IPS-18c (cell line): ENCODE data around the gene SLC12A6.

Experiments used
- H3K4me3 ChIP-seq: 2 replicates; pipeline ENCODE4 v1.7.0; 2013; ENCODE audit warnings: low read depth, mild to moderate bottlenecking, low read length, moderate library complexity; ENCODE audit not compliant: insufficient read depth
- H3K9me3 ChIP-seq: one replicate; pipeline ENCODE4 v1.6.1; 2013; ENCODE audit warnings: mild to moderate bottlenecking, low read length, moderate library complexity; ENCODE audit not compliant: control insufficient read depth, insufficient read depth

Gene SLC12A6

DNA sequence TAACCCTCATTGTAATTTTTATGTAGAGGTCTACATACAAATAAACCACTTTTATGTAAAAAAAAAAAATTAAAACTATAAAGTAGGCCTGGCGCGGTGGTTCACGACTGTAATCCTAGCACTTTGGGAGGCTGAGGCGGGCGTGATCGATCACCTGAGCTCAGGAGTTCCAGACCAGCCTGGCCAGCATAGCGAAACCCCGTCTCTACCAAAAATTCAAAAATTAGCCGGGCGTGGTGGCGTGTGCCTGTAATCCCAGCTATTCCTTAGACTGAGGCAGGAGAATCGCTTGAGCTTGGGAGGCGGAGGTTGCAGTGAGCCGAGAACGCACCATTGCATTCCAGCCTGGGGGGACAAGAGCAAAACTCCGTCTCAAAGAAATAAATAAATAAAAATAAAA is 766 bp upstream of the SLC12A6 start:
- peak overlapping the region; percentile 76 for H3K4me3 ChIP-seq

DNA sequence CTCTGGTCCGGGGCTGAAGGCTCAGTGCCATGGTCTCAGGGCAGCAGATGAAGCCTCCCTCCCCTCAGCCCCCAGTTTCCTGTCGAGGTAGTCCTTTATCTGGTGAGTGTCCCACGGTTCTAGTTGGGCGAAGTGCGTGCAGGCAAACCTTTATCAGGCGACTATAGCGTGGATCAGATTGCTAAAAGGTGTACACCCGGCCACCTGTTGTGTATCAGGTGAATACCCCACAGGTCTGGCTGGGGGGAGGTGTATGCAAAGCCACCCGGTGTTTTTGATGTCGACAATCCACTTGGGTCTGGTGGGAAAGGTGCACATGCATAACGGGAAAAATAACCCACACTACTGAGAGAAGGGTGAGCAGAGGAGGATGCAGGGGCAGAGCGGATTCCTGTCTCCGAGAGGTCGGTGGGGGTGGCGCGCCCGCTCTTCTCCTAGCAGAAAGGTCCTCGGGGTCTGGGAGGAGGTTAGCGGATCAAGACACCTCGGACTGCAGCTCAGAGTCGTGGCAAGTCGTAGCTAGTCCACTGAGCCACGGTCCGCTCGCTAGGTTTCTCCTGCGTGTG is 507 bp downstream of the SLC12A6 start:
- H3K9me3 ChIP-seq: peaks cover 3% of the 10 kb centered on the region
- H3K4me3 ChIP-seq: peak overlapping the region; percentile 76

More for the DNA sequence above, 766 bp upstream of the SLC12A6 start:
- H3K9me3 ChIP-seq: peaks cover 1% of the 10 kb centered on the region

DNA sequence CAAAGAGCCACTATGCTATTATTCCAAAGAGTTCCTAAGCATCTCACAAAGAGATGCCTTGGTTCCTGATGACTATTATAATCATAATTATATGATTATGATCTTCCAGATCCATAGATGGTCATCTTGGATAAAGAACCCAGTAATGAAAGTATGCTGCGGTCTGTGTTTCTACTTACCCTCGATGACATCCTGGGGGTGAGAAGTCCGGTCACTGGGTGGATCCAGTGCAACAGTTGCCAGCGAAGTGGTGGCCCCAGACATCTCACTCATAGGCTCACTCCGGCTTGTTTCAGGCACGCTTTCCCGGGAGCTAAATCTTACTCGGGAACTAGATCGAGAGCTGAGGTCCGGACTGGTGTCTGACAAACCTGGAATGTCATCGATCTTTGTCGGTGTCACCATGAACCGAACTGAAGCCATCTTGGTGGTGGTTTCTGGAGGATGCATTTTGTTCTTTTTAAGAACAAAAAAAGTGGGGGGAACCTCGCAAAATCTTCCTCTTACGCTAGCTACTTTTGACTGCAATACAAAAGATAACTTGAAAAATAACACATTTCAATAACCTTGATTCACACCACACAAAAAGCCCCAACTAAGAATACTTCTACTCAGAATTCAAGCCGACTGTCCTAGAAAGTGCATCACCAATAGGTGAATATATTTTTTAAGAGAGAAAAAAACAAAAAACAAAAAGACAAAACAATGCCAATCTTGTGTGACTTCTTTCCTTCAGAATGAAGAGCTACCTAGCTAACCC is 1.2 kb downstream of the SLC12A6 start:
- peaks cover 3% of the 10 kb centered on the region for H3K9me3 ChIP-seq
- H3K4me3 ChIP-seq: peak overlapping the region; percentile 76; the same call in 1 of the 2 replicates

DNA sequence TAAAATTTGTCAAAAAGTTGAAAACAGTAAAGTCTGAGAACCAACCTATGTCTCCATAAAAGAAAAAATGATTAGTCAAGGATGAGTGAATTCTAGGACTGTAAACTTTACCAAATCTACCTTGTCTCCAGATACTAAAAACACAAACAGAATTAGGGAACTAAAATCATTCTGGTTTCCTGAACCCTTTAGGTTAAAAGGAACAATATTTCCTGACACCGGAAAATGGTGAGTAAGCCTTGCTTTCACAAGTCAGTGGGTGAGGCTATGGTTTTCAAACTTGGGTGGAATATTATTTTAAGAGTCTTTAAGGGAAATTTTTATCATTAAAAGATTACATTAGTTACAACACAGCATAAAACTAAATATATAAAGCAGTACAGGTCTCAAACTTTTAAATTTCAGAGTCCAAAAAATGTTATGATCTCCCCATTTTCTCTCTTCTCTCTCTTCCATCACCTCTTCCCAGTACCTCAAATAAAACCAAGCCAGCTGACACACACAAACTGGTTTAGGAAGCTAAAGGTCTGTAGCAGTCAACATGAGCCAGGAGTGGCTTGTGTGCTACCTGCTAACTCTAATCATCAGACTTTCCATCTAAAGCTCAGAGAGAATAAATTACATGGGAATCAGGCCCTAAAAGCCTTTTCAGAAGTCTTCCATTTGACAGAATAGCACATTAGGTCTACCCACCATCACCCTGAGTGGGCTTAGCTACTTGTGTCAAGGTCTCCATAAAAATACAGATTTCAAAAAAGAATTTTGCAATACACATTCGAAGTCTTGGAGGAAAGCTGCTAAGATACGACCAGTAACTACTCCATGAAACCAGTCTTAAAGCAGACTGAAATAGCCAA is 2.2 kb downstream of the SLC12A6 start:
- H3K9me3 ChIP-seq: peaks cover 3% of the 10 kb centered on the region
- H3K4me3 ChIP-seq: no peak overlapping the region

DNA sequence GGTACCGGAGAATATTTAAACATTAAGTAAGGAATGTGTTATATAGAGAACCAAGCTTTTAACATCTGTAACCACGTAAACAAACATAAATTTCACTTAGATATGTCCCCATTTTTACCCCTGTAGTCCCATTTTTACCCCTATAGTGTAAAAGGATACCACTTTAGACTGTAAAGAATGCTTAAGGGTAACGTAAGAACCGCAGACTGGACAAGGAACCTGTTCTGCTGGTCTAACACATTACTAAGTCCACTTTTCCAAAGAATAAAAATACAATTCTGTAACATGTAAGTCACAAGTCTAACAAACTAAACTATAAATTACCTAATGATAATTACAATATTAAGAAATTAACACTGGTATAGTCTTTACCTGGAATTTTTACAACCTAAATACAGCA is 2.9 kb downstream of the SLC12A6 start:
- Histone ChIP-seq H3K9me3 (peaks cover 3% of the 10 kb centered on the region), H3K4me3 (no peak overlapping the region)

DNA sequence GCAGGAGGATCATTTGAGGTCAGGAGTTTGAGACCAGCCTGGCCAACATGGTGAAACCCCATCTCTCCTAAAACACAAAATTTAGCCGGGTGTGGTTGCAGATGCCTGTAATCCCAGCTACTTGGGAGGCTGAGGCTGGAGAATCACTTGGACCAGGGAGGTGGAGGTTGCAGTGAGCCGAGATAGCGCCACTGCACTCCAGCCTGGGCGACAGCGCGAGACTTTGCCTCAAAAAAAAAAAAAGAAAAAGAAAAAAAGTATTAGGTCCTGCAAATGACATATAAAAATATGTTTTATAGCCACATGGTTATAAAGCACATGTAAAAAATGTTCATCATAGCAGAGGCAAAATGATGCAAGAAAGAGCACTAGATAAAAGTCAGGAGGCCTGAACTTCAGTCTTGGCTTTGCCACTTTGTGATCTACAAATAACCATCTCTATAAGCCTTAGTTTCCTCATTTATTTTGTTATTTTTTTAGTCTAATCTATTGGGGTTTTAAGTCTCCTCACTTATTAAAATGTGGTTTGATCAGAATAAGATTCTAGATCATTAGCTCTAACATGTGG is 4.9 kb downstream of the SLC12A6 start:
- Histone ChIP-seq H3K9me3 (peaks cover 3% of the 10 kb centered on the region), H3K4me3 (no peak overlapping the region)

DNA sequence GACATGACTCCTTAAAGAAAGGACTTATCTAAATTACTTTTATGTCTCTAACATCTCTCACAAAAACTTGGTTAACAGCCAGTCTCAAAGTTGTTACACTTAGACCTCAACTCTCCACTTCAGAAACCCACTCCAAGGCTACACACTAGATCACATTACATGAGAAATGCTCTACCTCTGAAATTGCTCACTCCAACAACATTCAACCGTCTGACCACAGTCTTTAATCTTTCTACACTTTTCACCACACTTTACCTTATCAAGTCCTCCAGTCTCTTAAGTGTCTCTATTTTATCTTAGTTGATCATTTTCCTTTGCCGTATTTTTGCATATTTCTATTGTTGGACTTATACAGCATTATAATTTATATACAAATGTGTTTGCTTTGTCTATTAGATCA is 5.8 kb downstream of the SLC12A6 start:
- Histone ChIP-seq H3K4me3 (no peak overlapping the region), H3K9me3 (peaks cover 3% of the 10 kb centered on the region)

DNA sequence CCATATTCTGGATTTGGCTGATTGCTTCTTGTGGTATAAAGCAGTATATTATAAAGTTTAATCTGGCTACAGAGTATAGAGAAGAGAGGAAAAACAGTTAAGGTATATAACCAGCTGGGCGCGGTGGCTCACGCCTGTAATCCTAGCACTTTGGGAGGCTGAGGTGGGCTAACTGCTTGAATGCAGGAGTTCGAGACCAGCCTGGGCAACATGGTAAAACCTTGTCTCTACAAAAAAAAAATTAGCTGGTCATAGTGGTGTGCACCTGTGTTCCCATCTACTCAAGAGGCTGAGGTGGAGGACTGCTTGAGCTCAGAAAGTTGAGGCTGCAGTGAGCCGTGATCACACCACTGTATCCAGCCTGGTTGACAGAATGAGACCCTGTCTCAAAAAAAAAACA is 7.3 kb downstream of the SLC12A6 start:
- H3K4me3 ChIP-seq: no peak overlapping the region
- H3K9me3 ChIP-seq: peaks cover 3% of the 10 kb centered on the region

DNA sequence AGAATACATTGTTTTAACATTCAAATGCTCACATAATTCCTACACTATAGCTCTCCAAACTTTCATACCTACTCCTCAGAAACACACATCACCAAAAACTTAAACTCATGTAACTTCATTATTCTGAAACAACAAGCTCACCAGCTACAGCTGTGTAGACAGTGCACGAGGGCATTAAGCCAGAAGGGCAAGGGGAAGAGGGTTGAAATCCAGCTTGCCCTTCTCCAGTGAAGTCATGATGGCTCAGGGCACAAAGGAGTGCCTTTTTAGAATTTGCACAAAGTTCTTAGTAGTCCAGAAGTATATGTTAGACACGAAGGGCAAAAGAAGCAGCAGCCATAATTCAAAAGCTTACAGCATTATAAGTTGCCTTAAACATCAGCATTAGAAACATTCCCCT is 8.6 kb downstream of the SLC12A6 start:
- H3K4me3 ChIP-seq: no peak overlapping the region
- peaks cover 3% of the 10 kb centered on the region for H3K9me3 ChIP-seq

DNA sequence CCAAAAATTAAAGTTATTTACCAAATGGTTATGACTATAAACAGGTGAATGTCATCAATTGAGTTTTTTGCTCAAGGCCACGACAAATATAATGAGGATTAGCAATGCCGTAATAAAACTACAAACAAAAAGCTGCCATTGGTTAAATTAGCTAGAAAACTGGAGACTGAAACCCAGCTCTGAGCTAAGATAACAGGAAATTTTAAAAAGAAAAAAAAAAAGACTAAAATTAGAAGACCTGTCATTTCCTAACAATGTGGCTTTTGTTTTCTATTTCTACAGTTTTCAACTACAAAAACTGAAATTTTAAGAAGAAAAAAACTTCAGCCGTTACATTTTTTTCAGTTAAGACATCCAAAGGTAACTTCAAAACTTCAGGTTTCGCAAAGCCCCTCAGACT is 9.7 kb downstream of the SLC12A6 start:
- Histone ChIP-seq H3K9me3 (no peaks in the 10 kb centered on the region), H3K4me3 (no peak overlapping the region)

DNA sequence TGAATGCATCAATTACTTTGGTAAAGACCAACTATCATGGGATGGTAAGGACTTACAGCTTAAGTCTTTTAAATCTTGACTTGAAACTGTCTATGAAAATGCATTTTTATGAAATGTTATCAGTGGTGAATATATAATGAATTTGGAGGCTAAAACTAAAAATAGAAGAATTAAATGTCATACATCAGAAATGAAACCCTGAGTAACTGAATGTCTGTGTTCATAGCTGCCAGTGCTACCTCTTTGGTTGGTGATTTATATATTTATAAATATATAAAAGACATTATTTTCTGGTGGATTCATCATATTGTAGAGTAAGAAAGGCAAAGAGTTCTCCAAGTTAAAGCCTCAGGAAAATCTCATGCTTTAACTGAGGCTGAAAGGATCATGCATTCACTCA is 12.2 kb downstream of the SLC12A6 start:
- Histone ChIP-seq H3K9me3 (no peaks in the 10 kb centered on the region), H3K4me3 (no peak overlapping the region)

DNA sequence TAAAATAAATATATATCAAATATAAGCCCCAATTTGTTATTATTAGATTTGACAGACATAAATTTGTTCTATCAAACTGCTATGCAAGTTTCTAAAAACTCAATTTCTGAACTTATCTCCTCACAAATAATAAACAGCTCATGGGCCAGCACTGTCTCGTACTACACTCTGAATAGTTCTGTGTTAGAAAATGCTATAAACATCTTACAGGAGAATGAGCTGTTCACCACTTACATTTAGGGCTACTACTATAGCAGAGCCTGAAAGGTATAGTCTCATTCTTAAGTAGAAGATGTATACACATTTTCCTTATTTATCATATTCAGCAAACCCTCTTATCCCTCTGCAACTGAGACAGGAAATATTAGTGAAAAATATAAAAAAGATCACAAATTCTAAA is 12.6 kb downstream of the SLC12A6 start:
- Histone ChIP-seq H3K9me3 (no peaks in the 10 kb centered on the region), H3K4me3 (no peak overlapping the region)

DNA sequence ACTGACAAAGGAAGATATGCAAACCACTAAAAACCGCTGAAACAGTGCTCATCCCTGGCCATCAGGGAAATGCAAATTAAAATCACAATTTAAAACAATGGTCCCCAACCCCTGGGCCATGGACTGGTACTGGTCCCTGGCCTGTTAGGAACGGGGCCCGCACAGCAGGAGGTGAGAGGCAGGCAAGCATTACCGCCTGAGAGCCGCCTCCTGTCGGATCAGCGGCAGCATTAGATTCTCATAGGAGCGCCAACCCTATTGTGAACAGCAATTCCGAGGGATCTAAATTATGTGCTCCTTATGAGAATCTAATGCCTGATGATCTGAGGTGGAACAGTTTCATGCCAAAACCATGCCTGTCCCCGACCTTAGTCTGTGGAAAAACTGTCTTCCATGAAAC is 14.4 kb downstream of the SLC12A6 start:
- no peaks in the 10 kb centered on the region for H3K9me3 ChIP-seq
- H3K4me3 ChIP-seq: no peak overlapping the region

DNA sequence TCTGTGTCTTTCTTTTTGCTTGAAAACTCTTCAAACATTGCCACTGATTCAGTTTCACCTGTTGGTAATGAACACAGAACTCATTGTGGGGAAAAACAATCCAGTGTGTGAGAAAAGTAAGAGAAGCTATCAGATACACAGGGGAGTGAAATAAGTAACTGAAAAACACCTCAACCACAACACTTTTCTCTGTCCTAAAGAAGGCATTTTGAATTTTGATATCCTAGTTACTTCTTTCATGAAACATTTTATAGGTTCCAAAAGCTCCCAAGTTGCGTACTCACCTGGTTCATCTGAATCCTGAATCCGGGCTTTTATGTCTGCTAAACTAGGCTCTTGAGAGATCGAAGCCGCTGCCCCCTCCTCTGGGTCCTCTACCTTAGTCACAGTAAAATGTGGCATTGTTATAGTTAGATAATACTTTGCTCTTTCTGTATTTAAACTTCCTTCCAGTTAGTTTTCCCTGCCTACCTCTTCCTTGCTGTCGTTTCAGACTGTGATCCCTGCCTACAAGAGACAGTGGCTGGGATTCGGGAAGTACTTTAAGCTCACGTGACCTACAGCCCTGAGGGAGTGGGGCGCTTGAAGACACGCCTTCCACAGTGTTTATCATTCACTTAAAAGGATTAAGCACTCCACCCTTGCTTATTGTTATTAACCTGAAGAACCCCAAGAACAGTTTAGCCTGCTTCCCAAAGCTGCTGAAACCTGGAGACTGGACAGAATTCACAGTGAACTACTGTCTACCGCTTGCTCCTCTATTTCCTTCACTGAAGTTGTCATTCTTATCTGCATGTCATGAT is 19.1 kb downstream of the SLC12A6 start:
- H3K4me3 ChIP-seq: peak overlapping the region; percentile 36; the same call in 1 of the 2 replicates

DNA sequence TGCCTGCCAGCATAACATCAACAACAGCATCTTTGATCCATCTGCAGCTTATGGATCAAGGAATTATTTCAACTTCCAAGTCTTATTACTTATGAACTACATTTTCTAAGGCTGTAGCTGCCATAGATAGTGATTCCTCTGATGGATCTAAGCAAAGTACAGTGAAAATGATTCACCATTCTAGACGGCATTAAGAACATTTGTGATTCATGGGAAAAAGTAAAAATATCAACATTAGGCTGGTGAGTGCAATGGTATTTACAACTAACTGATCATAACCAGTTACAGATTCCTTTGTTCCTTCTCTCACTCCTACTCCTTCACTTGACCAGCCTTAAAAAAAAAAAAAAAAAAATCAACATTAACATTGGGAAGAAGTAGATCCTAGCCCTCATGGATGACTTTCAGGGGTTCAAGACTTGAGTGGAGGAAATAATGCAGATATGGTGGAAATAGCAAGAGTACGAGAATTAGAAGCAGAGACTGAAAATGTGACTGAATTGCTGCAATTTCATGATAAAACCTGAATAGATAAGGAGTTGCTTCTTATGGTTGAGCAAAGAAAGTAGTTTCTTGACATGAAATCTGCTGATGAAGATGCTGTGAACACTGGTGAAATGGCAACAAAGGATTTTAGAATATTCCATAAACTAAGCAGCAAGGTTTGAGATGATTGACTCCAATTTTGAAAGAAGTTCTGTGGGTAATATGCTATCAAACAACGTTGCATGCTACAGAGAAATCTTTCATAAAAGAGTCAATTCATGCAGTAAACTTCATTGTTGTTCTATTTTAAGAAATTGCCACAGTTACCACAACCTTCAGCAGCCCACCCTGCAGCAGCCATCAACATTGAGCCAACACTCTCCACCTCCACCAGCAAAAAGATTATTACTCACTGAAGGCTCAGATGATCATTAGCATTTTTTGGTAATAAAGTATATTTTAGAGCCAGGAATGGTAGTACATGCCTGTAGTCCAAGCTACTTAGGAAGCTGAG is 22.8 kb downstream of the SLC12A6 start:
- Histone ChIP-seq H3K9me3 (no peaks in the 10 kb centered on the region), H3K4me3 (no peak overlapping the region)

More for the DNA sequence above, 19.1 kb downstream of the SLC12A6 start:
- H3K9me3 ChIP-seq: no peaks in the 10 kb centered on the region

DNA sequence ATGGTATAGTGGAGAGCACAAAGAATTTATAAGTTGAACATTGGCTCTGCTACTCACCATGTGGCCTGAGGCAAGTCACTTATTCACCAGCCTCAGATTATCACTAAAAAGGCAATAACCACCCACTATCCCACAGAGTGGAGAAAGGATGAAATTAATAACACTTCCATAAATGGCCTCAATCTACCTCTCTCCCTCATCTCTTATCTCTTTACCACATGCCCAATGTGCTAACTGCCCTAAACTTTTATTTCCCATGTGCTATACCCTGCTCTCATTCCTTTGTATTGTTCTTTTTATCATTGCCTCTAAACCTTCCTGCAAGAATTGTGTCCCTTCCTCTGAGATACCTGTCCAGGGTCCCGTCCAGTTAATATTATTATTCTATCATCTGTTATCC is 26.0 kb downstream of the SLC12A6 start:
- Histone ChIP-seq H3K4me3 (no peak overlapping the region), H3K9me3 (no peaks in the 10 kb centered on the region)
